KMS-11 (cell line): ENCODE results near the gene SLC22A14.
A peak's percentile ranks its signal among the peaks of the same experiment; 100 is the strongest.

ENCODE experiments used
- H2AFZ ChIP-seq: fragments of 200-600 bp; sonication (generic); 2 replicates; pipeline ENCODE4 v1.6.1; 2016; ENCODE audit warnings: antibody characterized with exemption, mixed run types, low read depth
- H3K27ac ChIP-seq: fragments of 200-600 bp; sonication (generic); 2 replicates; pipeline ENCODE4 v1.6.1; 2016; ENCODE audit warnings: mild to moderate bottlenecking, mixed run types
- H3K27me3 ChIP-seq: fragments of 200-600 bp; sonication (generic); 2 replicates; pipeline ENCODE4 v1.6.1; 2017; ENCODE audit warnings: mild to moderate bottlenecking, low read depth, mixed run types, moderate library complexity; ENCODE audit not compliant: insufficient read depth
- H3K36me3 ChIP-seq: fragments of 200-600 bp; sonication (generic); 2 replicates; pipeline ENCODE4 v1.6.1; 2017; ENCODE audit warnings: mild to moderate bottlenecking, mixed run types; ENCODE audit not compliant: insufficient read depth
- H3K4me1 ChIP-seq: fragments of 200-600 bp; sonication (generic); 2 replicates; pipeline ENCODE4 v1.6.1; 2016; ENCODE audit warnings: mild to moderate bottlenecking, low read depth, mixed run types; ENCODE audit not compliant: poor library complexity, severe bottlenecking
- H3K4me2 ChIP-seq: fragments of 200-600 bp; sonication (generic); 2 replicates; pipeline ENCODE4 v1.7.0; 2016; ENCODE audit warnings: mild to moderate bottlenecking, mixed run types
- H3K4me3 ChIP-seq: fragments of 200-600 bp; sonication (generic); IDR thresholded peaks from 2 replicates; pipeline ENCODE4 v1.6.1; 2017; ENCODE audit warnings: low read depth, low read length, mixed read lengths; ENCODE audit not compliant: insufficient read depth
- H3K79me2 ChIP-seq: fragments of 200-600 bp; sonication (generic); 2 replicates; pipeline ENCODE4 v1.6.1; 2016; ENCODE audit warnings: low read depth, mixed run types; ENCODE audit not compliant: insufficient read depth
- H3K9ac ChIP-seq: fragments of 200-600 bp; sonication (generic); 2 replicates; pipeline ENCODE4 v1.6.1; 2016; ENCODE audit warnings: mild to moderate bottlenecking, mixed run types
- H4K20me1 ChIP-seq: fragments of 200-600 bp; sonication (generic); 2 replicates; pipeline ENCODE4 v1.6.1; 2016; ENCODE audit warnings: mild to moderate bottlenecking, mixed run types; ENCODE audit not compliant: insufficient read depth
- TF ChIP-seq, protein P1 (sequence below): fragments of 200-600 bp; sonication (generic); conservative IDR thresholded peaks from 2 replicates; pipeline ENCODE4 v1.6.1; 2017; ENCODE audit warnings: low read depth, mild to moderate bottlenecking, antibody characterized with exemption, low read length, moderate library complexity, mixed read lengths

Gene SLC22A14

DNA sequence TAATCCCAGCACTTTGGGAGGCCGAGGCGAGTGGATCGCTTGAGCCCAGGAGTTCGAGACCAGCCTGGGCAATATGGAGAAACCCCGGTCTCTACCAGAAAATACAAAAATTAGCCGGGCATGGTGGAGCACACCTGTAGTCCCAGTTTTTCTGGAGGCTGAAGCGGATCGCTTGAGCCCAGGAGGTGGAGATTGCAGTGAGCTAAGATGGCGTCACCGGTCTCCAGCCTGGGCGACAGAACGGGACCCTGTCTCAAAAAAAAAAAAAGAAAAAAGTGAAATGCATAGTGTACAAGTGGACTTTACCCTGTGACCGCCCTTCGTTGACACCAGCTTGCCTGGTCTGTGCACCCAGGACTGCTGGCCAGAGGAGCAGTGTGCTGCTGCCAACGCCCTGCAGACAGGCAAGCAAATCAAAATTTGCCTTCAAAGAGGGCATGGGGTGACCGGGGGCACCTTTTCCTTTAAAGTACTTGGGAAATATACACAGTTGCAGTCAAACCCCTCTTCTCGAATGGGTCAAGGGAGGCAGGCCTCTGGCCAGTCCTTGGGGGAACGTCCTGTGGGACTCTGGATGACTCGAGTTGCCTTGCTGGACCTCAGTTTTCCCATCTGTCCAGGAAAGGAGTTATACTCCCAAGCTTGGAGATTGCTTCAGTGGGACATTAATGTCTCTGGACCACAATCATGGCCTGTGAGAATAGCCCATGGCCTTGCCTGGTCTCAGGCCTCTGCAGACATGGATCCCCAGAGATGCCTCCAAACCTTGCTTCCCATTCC, 65.5 kb downstream of the SLC22A14 start:
- Histone ChIP-seq H2AFZ (peak overlapping the region; percentile 85), H3K4me2 (peak overlapping the region; percentile 33; the same call in 1 of the 2 replicates), H4K20me1 (no peaks in the 10 kb centered on the region), H3K4me3 (peak overlapping the region; percentile 45), H3K36me3 (no peaks in the 10 kb centered on the region), H3K4me1 (no peaks in the 10 kb centered on the region), H3K9ac (peak overlapping the region; percentile 69; the same call in 1 of the 2 replicates), H3K27me3 (no peaks in the 10 kb centered on the region), H3K27ac (no peak overlapping the region), H3K79me2 (no peaks in the 10 kb centered on the region)
- TF ChIP-seq, protein P1, sequence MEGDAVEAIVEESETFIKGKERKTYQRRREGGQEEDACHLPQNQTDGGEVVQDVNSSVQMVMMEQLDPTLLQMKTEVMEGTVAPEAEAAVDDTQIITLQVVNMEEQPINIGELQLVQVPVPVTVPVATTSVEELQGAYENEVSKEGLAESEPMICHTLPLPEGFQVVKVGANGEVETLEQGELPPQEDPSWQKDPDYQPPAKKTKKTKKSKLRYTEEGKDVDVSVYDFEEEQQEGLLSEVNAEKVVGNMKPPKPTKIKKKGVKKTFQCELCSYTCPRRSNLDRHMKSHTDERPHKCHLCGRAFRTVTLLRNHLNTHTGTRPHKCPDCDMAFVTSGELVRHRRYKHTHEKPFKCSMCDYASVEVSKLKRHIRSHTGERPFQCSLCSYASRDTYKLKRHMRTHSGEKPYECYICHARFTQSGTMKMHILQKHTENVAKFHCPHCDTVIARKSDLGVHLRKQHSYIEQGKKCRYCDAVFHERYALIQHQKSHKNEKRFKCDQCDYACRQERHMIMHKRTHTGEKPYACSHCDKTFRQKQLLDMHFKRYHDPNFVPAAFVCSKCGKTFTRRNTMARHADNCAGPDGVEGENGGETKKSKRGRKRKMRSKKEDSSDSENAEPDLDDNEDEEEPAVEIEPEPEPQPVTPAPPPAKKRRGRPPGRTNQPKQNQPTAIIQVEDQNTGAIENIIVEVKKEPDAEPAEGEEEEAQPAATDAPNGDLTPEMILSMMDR: no peak

DNA sequence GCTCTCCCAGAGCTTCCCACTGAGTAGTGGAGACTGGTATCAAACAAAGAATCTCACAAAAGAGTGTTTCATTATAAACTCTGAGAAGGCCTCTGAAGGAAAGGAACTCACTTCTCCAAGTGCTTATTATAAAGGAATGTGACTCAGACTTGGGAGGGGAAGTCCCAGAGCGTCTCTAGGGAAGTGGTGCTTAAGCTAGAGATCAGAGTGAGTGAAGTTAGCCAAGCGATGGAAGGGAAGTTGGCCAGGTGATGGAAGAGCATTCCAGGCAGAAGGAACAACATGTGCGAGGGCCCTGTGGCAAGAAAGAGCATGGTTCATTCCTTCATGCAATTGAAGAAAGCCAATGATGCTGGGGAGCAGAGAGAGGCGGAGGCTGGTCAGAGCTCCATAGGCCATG, 66.8 kb downstream of the SLC22A14 start:
- no peaks in the 10 kb centered on the region for H3K36me3 ChIP-seq
- no peaks in the 10 kb centered on the region for H3K79me2 ChIP-seq
- H3K9ac ChIP-seq: no peak overlapping the region
- TF ChIP-seq, protein P1: no peak
- no peaks in the 10 kb centered on the region for H3K4me1 ChIP-seq
- no peak overlapping the region for H3K27ac ChIP-seq
- H2AFZ ChIP-seq: no peak overlapping the region
- H3K27me3 ChIP-seq: no peaks in the 10 kb centered on the region
- no peak overlapping the region for H3K4me2 ChIP-seq
- H4K20me1 ChIP-seq: no peaks in the 10 kb centered on the region
- H3K4me3 ChIP-seq: no peak overlapping the region

DNA sequence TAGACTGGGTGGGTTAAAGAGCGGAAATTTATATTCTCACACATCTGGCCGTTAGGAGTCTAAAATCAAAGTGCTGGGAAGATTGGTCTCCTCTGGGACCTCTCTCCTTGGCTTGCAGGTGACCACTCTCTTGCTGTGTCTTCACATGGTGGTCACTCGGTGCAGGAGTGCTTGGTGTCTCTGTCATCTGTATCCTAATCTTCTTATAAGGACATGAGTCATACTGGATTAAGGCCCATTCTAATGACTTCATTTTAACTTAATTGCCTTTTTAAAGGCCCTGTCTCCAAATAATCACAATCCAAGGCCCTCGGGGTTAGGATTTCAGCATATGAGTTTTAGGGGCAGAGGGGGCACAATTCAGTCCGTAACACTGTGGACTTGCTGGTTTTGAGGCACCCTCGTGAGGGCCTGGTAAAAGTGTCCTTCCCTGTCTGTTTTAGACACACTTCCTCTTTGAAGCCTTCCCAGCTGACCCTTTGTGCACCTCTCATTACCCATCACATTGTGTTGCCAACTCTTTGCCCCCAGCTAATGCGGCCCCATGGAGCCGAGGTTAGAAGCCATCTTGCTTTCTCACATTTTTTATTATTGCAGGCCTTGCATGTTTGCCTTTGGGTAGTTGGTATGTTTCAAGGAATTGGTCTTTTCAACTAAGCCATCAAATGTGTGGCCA, 67.7 kb downstream of the SLC22A14 start:
- no peaks in the 10 kb centered on the region for H3K79me2 ChIP-seq
- TF ChIP-seq, protein P1: no peak

DNA sequence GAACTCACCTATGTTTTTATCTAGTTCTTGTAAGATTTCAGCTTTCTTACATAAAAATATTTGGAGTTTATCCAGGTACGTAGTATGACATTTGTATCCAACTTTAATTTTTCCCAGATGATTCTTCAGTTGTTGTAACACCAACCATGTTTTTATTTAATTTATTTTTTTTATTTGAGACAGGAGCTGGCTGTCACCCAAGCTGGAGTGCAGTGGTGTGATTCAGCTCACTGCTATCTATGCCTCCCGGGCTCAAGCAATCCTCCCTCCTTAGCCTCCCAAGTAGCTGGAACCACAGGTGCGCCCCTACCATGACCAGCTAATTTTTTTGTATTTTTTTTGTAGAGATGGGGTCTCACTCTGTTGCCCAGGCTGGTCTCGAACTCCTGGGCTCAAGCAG, 71.1 kb downstream of the SLC22A14 start:
- Histone ChIP-seq H4K20me1 (no peaks in the 10 kb centered on the region), H2AFZ (no peak overlapping the region), H3K4me2 (no peak overlapping the region), H3K27me3 (no peaks in the 10 kb centered on the region), H3K36me3 (no peaks in the 10 kb centered on the region), H3K4me3 (no peak overlapping the region), H3K9ac (no peak overlapping the region), H3K4me1 (no peaks in the 10 kb centered on the region), H3K79me2 (no peaks in the 10 kb centered on the region), H3K27ac (no peak overlapping the region)
- TF ChIP-seq, protein P1: no peak

More for the DNA sequence above, 67.7 kb downstream of the SLC22A14 start:
- H3K4me1 ChIP-seq: no peaks in the 10 kb centered on the region
- H3K27me3 ChIP-seq: no peaks in the 10 kb centered on the region
- H3K4me2 ChIP-seq: no peak overlapping the region
- no peaks in the 10 kb centered on the region for H3K36me3 ChIP-seq
- H4K20me1 ChIP-seq: no peaks in the 10 kb centered on the region
- no peak overlapping the region for H3K4me3 ChIP-seq
- H2AFZ ChIP-seq: no peak overlapping the region
- no peak overlapping the region for H3K9ac ChIP-seq
- no peak overlapping the region for H3K27ac ChIP-seq
